GM04504 (cell line): Measurements from ENCODE around the gene NBPF1.
"Not testable (repeated sequence)": the region's sequence is repeated elsewhere in the genome, so short reads cannot be mapped to it uniquely, and the experiment has no call there.

Source experiments
- DNase-seq: peaks from one replicate; pipeline ENCODE4 v3.0.0-alpha.2; 2012; ENCODE audit warnings: low read depth

The NBPF1 gene

GRCh38 chr1:16512624-16513411 lies 100.5 kb downstream of the NBPF1 start:
- DNase-seq = not testable (repeated sequence)
